Nephron (organoid): ENCODE data around the gene CDC42BPG.
A peak's percentile ranks its signal among the peaks of the same experiment; 100 is the strongest.

Experiments
- H3K27ac Mint-ChIP-seq, 3 experiments: 2 replicates each; pipeline ENCODE4 v1.8.0; 2020; ENCODE audit warnings: mixed read lengths in 3 of 3, mild to moderate bottlenecking in 2 of 3, moderate library complexity in 1 of 3
- H3K27me3 Mint-ChIP-seq: 2 replicates; pipeline ENCODE4 v1.8.0; 2021; ENCODE audit warnings: low read depth, mild to moderate bottlenecking, moderate library complexity, mixed read lengths
- H3K36me3 Mint-ChIP-seq: 2 replicates; pipeline ENCODE4 v1.8.0; 2020; ENCODE audit warnings: low read depth, mixed read lengths
- H3K4me1 Mint-ChIP-seq: 2 replicates; pipeline ENCODE4 v1.8.0; 2020; ENCODE audit warnings: mixed read lengths
- H3K4me3 Mint-ChIP-seq, 3 experiments: 2 replicates each; pipeline ENCODE4 v1.8.0; 2020; ENCODE audit warnings: mild to moderate bottlenecking in 3 of 3, mixed read lengths in 3 of 3, moderate library complexity in 2 of 3
- H3K9me3 Mint-ChIP-seq: 2 replicates; pipeline ENCODE4 v1.8.0; 2020; ENCODE audit warnings: mixed read lengths
- TF ChIP-seq, protein P1 (sequence below), 3 experiments: fragments of 200-600 bp; sonication (generic); IDR thresholded peaks; one replicate each; pipeline ENCODE4 v1.5.0; 2021; ENCODE audit warnings: antibody characterized with exemption in 3 of 3; ENCODE audit not compliant: unreplicated experiment in 3 of 3

CDC42BPG gene

GRCh38 chr11:64859542-64860414, 15.3 kb upstream of the CDC42BPG start:
- Mint-ChIP-seq H3K4me1 (peaks cover 42% of the 10 kb centered on the region), H3K27me3 (no peaks in the 10 kb centered on the region), H3K4me3 (no peak overlapping the region), H3K36me3 (peaks cover 16% of the 10 kb centered on the region), H3K27ac (peak overlapping the region in 1 of 3 experiments; percentile 50), H3K9me3 (no peaks in the 10 kb centered on the region)
- TF ChIP-seq, protein P1, sequence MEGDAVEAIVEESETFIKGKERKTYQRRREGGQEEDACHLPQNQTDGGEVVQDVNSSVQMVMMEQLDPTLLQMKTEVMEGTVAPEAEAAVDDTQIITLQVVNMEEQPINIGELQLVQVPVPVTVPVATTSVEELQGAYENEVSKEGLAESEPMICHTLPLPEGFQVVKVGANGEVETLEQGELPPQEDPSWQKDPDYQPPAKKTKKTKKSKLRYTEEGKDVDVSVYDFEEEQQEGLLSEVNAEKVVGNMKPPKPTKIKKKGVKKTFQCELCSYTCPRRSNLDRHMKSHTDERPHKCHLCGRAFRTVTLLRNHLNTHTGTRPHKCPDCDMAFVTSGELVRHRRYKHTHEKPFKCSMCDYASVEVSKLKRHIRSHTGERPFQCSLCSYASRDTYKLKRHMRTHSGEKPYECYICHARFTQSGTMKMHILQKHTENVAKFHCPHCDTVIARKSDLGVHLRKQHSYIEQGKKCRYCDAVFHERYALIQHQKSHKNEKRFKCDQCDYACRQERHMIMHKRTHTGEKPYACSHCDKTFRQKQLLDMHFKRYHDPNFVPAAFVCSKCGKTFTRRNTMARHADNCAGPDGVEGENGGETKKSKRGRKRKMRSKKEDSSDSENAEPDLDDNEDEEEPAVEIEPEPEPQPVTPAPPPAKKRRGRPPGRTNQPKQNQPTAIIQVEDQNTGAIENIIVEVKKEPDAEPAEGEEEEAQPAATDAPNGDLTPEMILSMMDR (IDR thresholded peaks at IDR 0.05; ENCODE audit: unreplicated experiment in 3 of 3): no peak

- no peaks in the 10 kb centered on the region for H3K9me3 Mint-ChIP-seq
- no peak overlapping the region for H3K4me3 Mint-ChIP-seq
- no peaks in the 10 kb centered on the region for H3K27me3 Mint-ChIP-seq
Observed at GRCh38 chr11:64858467-64859263, 14.2 kb upstream of the CDC42BPG start.

GRCh38 chr11:64857485-64857884, 13.0 kb upstream of the CDC42BPG start:
- H3K4me1 Mint-ChIP-seq: peaks cover 19% of the 10 kb centered on the region
- no peaks in the 10 kb centered on the region for H3K27me3 Mint-ChIP-seq
- no peaks in the 10 kb centered on the region for H3K9me3 Mint-ChIP-seq
- no peak overlapping the region for H3K27ac Mint-ChIP-seq
- peaks cover 20% of the 10 kb centered on the region for H3K36me3 Mint-ChIP-seq
- no peak overlapping the region for H3K4me3 Mint-ChIP-seq
- TF ChIP-seq, protein P1 (IDR thresholded peaks at IDR 0.05; ENCODE audit: unreplicated experiment in 3 of 3): no peak

More at GRCh38 chr11:64858467-64859263, 14.2 kb upstream of the CDC42BPG start:
- no peak overlapping the region for H3K27ac Mint-ChIP-seq
- peaks cover 20% of the 10 kb centered on the region for H3K36me3 Mint-ChIP-seq
- TF ChIP-seq, protein P1 (IDR thresholded peaks at IDR 0.05; ENCODE audit: unreplicated experiment in 3 of 3): no peak
- H3K4me1 Mint-ChIP-seq: peaks cover 31% of the 10 kb centered on the region

- Mint-ChIP-seq H3K36me3 (peaks cover 20% of the 10 kb centered on the region), H3K9me3 (no peaks in the 10 kb centered on the region), H3K4me1 (peaks cover 16% of the 10 kb centered on the region), H3K4me3 (no peak overlapping the region), H3K27me3 (no peaks in the 10 kb centered on the region), H3K27ac (no peak overlapping the region)
- TF ChIP-seq, protein P1 (IDR thresholded peaks at IDR 0.05; ENCODE audit: unreplicated experiment in 3 of 3): no peak
Observed at GRCh38 chr11:64856382-64857227, 12.2 kb upstream of the CDC42BPG start.

DNA sequence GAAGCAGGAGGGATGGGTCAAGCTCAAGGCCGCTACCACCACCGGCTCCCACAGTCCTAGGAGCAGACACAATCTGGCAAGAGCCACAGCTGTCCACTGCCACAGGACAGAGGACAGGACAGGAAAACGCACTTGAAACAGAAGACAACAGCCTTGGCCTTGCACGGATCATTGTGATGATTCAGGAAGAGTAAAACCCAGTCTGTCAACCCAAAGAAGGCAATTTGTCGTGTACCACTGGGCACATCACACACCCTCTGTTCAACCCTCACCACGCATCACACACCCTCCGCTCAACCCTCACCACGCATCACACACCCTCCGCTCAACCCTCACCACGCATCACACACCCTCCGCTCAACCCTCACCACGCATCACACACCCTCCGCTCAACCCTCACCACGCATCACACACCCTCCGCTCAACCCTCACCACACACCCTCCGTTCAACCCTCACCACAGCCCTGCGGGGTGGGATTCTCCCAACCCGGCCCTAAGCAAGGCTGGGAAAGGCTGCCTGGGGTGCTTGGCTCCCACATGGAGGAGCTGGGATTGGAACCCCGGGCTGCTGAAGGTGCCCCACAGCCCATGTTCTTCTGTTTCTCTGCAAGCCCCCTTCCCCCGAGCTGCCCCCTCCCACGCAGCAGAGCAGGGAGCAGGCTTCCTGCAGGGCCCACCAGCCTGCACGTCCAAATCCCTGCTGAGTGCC, 11.3 kb upstream of the CDC42BPG start:
- H3K27ac Mint-ChIP-seq: peak overlapping the region in 1 of 3 experiments; percentile 42
- H3K36me3 Mint-ChIP-seq: peaks cover 20% of the 10 kb centered on the region
- H3K4me1 Mint-ChIP-seq: peaks cover 17% of the 10 kb centered on the region
- TF ChIP-seq, protein P1 (IDR thresholded peaks at IDR 0.05; ENCODE audit: unreplicated experiment in 3 of 3): no peak
- H3K4me3 Mint-ChIP-seq: no peak overlapping the region
- H3K27me3 Mint-ChIP-seq: no peaks in the 10 kb centered on the region
- no peaks in the 10 kb centered on the region for H3K9me3 Mint-ChIP-seq
